Measurements from ENCODE around the gene AKAIN1.

AKAIN1 gene

DNA sequence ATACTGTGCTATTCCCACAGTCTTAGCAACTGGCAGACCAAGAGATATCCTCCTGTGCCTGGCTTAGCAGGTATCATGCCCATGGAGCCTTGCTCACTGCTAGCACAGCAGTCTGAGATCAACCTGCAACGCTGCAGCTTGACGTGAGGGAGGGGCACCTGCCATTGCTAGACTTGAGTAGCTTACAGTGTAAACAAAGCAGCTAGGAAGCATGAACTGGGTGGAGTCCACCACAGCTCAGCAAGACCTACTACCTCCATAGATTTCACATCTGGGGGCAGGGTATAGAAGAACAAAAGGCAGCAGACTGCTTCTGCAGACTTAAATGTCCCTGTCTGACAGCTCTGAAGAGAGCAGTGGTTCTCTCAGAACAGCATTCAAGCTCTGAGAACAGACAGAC, 74.8 kb downstream of the AKAIN1 start:
- ATAC-seq, result no peak
- no peak for TF ChIP-seq GLIS3 (CRISPR knock-in tag; IDR thresholded peaks at IDR 0.05)
- TF ChIP-seq RARB (CRISPR knock-in tag; IDR thresholded peaks at IDR 0.05), result no peak
- TF ChIP-seq ARNTL (CRISPR knock-in tag; IDR thresholded peaks at IDR 0.05; ENCODE audit: borderline replicate concordance, low read depth), result no peak
- TF ChIP-seq, protein P1, sequence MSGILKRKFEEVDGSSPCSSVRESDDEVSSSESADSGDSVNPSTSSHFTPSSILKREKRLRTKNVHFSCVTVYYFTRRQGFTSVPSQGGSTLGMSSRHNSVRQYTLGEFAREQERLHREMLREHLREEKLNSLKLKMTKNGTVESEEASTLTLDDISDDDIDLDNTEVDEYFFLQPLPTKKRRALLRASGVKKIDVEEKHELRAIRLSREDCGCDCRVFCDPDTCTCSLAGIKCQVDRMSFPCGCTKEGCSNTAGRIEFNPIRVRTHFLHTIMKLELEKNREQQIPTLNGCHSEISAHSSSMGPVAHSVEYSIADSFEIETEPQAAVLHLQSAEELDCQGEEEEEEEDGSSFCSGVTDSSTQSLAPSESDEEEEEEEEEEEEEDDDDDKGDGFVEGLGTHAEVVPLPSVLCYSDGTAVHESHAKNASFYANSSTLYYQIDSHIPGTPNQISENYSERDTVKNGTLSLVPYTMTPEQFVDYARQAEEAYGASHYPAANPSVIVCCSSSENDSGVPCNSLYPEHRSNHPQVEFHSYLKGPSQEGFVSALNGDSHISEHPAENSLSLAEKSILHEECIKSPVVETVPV (CRISPR knock-in tag; IDR thresholded peaks at IDR 0.05), result no peak
- TF ChIP-seq ESRRG (CRISPR knock-in tag; IDR thresholded peaks at IDR 0.05), result no peak
- no peak for TF ChIP-seq SNAI2 (CRISPR knock-in tag; IDR thresholded peaks at IDR 0.05)
- TF ChIP-seq ISL1 (CRISPR knock-in tag; IDR thresholded peaks at IDR 0.05), result no peak
- TF ChIP-seq ZNF565 (CRISPR knock-in tag; conservative IDR thresholded peaks at IDR 0.05; ENCODE audit: low read depth), result no peak
- no peak for TF ChIP-seq TOX (CRISPR knock-in tag; IDR thresholded peaks at IDR 0.05; ENCODE audit: borderline replicate concordance)
- no peak for TF ChIP-seq CSDC2 (CRISPR knock-in tag; IDR thresholded peaks at IDR 0.05)
- TF ChIP-seq, protein P2, sequence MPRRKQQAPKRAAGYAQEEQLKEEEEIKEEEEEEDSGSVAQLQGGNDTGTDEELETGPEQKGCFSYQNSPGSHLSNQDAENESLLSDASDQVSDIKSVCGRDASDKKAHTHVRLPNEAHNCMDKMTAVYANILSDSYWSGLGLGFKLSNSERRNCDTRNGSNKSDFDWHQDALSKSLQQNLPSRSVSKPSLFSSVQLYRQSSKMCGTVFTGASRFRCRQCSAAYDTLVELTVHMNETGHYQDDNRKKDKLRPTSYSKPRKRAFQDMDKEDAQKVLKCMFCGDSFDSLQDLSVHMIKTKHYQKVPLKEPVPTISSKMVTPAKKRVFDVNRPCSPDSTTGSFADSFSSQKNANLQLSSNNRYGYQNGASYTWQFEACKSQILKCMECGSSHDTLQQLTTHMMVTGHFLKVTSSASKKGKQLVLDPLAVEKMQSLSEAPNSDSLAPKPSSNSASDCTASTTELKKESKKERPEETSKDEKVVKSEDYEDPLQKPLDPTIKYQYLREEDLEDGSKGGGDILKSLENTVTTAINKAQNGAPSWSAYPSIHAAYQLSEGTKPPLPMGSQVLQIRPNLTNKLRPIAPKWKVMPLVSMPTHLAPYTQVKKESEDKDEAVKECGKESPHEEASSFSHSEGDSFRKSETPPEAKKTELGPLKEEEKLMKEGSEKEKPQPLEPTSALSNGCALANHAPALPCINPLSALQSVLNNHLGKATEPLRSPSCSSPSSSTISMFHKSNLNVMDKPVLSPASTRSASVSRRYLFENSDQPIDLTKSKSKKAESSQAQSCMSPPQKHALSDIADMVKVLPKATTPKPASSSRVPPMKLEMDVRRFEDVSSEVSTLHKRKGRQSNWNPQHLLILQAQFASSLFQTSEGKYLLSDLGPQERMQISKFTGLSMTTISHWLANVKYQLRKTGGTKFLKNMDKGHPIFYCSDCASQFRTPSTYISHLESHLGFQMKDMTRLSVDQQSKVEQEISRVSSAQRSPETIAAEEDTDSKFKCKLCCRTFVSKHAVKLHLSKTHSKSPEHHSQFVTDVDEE (CRISPR knock-in tag; IDR thresholded peaks at IDR 0.05), result no peak
- no peak for TF ChIP-seq PPARA (CRISPR knock-in tag; IDR thresholded peaks at IDR 0.05; ENCODE audit: borderline replicate concordance)
- TF ChIP-seq ZFP3 (CRISPR knock-in tag; IDR thresholded peaks at IDR 0.05), result no peak
- TF ChIP-seq, protein P3, sequence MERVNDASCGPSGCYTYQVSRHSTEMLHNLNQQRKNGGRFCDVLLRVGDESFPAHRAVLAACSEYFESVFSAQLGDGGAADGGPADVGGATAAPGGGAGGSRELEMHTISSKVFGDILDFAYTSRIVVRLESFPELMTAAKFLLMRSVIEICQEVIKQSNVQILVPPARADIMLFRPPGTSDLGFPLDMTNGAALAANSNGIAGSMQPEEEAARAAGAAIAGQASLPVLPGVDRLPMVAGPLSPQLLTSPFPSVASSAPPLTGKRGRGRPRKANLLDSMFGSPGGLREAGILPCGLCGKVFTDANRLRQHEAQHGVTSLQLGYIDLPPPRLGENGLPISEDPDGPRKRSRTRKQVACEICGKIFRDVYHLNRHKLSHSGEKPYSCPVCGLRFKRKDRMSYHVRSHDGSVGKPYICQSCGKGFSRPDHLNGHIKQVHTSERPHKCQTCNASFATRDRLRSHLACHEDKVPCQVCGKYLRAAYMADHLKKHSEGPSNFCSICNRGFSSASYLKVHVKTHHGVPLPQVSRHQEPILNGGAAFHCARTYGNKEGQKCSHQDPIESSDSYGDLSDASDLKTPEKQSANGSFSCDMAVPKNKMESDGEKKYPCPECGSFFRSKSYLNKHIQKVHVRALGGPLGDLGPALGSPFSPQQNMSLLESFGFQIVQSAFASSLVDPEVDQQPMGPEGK (CRISPR knock-in tag; IDR thresholded peaks at IDR 0.05; ENCODE audit: borderline replicate concordance), result no peak
- TF ChIP-seq, protein P4, sequence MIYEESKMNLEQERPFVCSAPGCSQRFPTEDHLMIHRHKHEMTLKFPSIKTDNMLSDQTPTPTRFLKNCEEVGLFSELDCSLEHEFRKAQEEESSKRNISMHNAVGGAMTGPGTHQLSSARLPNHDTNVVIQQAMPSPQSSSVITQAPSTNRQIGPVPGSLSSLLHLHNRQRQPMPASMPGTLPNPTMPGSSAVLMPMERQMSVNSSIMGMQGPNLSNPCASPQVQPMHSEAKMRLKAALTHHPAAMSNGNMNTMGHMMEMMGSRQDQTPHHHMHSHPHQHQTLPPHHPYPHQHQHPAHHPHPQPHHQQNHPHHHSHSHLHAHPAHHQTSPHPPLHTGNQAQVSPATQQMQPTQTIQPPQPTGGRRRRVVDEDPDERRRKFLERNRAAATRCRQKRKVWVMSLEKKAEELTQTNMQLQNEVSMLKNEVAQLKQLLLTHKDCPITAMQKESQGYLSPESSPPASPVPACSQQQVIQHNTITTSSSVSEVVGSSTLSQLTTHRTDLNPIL (CRISPR knock-in tag; IDR thresholded peaks at IDR 0.05; ENCODE audit: low read depth), result no peak

DNA sequence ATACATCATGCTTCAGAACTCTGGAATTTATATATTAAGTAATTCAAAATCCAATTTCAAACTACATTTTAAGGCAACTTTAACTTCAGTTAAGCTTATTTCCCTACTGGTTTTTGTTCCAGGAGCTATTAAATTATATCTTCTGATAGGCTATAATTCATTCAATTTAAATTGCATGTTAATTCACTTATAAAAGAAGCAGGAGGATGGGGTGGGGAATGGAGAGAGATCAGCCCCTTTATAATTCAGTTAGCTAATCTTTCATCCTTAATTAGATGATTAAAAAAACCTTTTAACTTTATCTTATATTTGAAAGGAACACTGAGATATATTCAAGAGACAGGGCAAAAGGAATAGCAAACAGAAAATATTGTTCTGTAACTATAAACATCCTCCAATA, 86.8 kb downstream of the AKAIN1 start:
- no peak for ATAC-seq
- no peak for TF ChIP-seq CSDC2 (CRISPR knock-in tag; IDR thresholded peaks at IDR 0.05)
- peak; percentile 35; the same call in 1 of the 2 replicates for TF ChIP-seq ISL1 (CRISPR knock-in tag; IDR thresholded peaks at IDR 0.05)
- TF ChIP-seq, protein P4 (CRISPR knock-in tag; IDR thresholded peaks at IDR 0.05; ENCODE audit: low read depth), result no peak
- no peak for TF ChIP-seq ZNF565 (CRISPR knock-in tag; conservative IDR thresholded peaks at IDR 0.05; ENCODE audit: low read depth)
- no peak for TF ChIP-seq PPARA (CRISPR knock-in tag; IDR thresholded peaks at IDR 0.05; ENCODE audit: borderline replicate concordance)
- TF ChIP-seq RARB (CRISPR knock-in tag; IDR thresholded peaks at IDR 0.05), result no peak
- TF ChIP-seq, protein P2 (CRISPR knock-in tag; IDR thresholded peaks at IDR 0.05), result no peak
- no peak for TF ChIP-seq SNAI2 (CRISPR knock-in tag; IDR thresholded peaks at IDR 0.05)
- no peak for TF ChIP-seq ZNF70 (CRISPR knock-in tag; IDR thresholded peaks at IDR 0.05)
- TF ChIP-seq, protein P5, sequence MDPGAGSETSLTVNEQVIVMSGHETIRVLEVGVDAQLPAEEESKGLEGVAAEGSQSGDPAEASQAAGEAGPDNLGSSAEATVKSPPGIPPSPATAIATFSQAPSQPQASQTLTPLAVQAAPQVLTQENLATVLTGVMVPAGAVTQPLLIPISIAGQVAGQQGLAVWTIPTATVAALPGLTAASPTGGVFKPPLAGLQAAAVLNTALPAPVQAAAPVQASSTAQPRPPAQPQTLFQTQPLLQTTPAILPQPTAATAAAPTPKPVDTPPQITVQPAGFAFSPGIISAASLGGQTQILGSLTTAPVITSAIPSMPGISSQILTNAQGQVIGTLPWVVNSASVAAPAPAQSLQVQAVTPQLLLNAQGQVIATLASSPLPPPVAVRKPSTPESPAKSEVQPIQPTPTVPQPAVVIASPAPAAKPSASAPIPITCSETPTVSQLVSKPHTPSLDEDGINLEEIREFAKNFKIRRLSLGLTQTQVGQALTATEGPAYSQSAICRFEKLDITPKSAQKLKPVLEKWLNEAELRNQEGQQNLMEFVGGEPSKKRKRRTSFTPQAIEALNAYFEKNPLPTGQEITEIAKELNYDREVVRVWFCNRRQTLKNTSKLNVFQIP (CRISPR knock-in tag; IDR thresholded peaks at IDR 0.05; ENCODE audit: borderline replicate concordance, low read depth), result no peak
- TF ChIP-seq TCF4 (CRISPR knock-in tag; IDR thresholded peaks at IDR 0.05; ENCODE audit: borderline replicate concordance), result peak; percentile 68; the same call in 1 of the 2 replicates
- no peak for TF ChIP-seq OSR1 (CRISPR knock-in tag; IDR thresholded peaks at IDR 0.05)

All from SK-N-SH treated with all-trans-retinoic acid at 6 μM for 48 hours (cell line).